ENCODE results near the gene CHRNA7.
"Not testable (repeated sequence)": the region's sequence is repeated elsewhere in the genome, so short reads cannot be mapped to it uniquely, and the experiment has no call there.

- not testable (repeated sequence) for TF ChIP-seq CTCF (conservative IDR thresholded peaks at IDR 0.05; ENCODE audit: low read length); EZH2phosphoT487 (IDR thresholded peaks at IDR 0.05; ENCODE audit: borderline replicate concordance)
Observed at GRCh38 chr15:32162143-32162542, 131.8 kb downstream of the CHRNA7 start.
